GM19455 (cell line): Measurements from ENCODE around the gene CRIM1.
"Not testable (repeated sequence)": the region's sequence is repeated elsewhere in the genome, so short reads cannot be mapped to it uniquely, and the experiment has no call there.

Experiments used
- ATAC-seq: cut with Tn5 transposase; IDR thresholded peaks from one replicate; pipeline ENCODE4 v1.9.1; 2021; ENCODE audit not compliant: unreplicated experiment

The CRIM1 gene, protein sequence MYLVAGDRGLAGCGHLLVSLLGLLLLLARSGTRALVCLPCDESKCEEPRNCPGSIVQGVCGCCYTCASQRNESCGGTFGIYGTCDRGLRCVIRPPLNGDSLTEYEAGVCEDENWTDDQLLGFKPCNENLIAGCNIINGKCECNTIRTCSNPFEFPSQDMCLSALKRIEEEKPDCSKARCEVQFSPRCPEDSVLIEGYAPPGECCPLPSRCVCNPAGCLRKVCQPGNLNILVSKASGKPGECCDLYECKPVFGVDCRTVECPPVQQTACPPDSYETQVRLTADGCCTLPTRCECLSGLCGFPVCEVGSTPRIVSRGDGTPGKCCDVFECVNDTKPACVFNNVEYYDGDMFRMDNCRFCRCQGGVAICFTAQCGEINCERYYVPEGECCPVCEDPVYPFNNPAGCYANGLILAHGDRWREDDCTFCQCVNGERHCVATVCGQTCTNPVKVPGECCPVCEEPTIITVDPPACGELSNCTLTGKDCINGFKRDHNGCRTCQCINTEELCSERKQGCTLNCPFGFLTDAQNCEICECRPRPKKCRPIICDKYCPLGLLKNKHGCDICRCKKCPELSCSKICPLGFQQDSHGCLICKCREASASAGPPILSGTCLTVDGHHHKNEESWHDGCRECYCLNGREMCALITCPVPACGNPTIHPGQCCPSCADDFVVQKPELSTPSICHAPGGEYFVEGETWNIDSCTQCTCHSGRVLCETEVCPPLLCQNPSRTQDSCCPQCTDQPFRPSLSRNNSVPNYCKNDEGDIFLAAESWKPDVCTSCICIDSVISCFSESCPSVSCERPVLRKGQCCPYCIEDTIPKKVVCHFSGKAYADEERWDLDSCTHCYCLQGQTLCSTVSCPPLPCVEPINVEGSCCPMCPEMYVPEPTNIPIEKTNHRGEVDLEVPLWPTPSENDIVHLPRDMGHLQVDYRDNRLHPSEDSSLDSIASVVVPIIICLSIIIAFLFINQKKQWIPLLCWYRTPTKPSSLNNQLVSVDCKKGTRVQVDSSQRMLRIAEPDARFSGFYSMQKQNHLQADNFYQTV

GRCh38 chr2:36355151-36355889 lies at the start of gene CRIM1:
CRIM1 (plus strand) TSS chr2:36355778; CDS start chr2:36356293, 515 bp downstream.
- ATAC-seq: peak; percentile 41

DNA sequence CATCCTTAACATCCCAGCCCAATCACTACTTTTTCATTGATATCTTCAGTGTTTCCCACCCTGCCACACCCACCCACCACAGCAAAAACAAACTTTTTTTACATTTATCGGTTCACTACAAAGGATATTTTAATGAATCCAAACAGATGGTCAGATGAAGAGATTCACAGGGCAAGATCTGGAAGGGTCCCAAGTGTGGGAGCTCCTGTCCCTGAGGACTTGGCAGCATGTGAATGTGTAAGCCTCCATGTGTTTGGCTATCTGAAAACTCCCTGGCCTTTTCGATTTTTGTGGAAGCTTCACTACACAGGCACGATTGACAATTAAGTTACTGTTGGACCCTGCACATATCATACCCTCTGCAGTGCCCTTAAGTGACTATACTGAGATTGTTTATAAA lies 48.1 kb upstream of the CRIM1 start:
- no peak for ATAC-seq

GRCh38 chr2:36310444-36310843 lies 45.1 kb upstream of the CRIM1 start:
- ATAC-seq: not testable (repeated sequence)

GRCh38 chr2:36318547-36318946 lies 37.0 kb upstream of the CRIM1 start:
- no peak for ATAC-seq

DNA sequence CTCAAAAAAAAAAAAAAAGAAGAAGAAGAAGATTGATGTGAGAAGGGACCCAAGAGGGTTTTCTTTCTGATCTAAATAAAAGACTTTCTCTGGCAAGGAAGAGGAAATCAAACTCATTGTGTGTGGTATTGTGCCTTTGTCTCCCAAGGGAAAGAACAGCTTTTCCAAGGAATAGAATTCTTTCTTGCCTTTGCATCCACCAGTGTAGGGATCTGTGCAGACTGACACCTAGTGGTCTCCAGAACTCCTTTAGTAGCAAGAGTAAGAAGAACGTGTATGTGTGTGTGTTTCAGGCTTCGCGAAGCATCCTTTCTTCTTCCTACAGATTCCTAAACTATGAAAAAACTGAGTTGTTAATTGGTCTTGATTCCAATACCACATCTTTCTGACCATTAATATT lies 33.5 kb upstream of the CRIM1 start:
- no peak for ATAC-seq

- ATAC-seq: no peak
Measured at GRCh38 chr2:36326286-36326685, 29.3 kb upstream of the CRIM1 start.

GRCh38 chr2:36329251-36329650 lies 26.3 kb upstream of the CRIM1 start:
- no peak for ATAC-seq

- no peak for ATAC-seq
Measured at GRCh38 chr2:36329746-36330472, 25.7 kb upstream of the CRIM1 start.

DNA sequence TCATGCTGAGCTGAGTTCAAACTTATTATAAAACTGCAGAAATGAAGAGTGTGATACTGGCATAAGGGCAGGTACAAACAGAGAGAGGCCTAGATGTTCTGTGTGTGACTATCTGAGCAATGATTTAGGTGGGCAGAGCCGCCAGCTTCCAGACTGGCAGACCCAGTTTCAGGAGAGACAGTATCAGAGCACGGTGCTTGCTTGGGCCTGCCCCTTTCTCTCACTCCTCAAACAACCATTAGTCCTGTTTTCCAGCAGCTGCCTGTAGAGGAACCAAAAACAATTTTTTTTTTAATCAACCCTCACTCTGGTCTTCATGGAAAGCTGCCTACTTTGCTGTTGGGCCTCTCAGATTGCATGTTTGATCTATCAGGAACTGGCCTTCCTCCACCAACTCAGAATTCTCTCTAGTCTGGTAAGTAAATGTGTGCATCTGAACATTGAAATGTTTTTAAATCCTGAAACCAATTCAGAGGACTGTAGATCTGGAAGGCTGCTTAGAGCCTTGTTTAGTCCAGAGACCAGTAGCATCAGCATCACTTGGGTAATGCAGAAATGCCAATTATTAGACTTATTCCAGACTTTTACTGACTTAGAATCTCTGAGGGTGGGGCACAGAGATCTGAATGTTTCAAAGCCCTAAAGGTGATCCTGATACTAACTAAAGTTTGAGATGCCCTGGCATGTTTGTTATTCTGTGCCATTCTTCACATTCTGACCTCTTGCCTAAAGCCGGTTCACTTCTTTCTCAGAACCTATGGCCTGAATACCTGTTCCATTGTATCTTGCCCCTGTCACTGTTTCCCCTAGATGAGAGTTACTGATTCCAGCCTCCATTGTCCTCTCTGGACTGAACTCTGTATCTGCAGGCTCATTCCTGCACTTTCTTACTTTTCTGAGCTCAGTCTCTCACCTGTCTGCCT lies 24.8 kb upstream of the CRIM1 start:
- no peak for ATAC-seq

- no peak for ATAC-seq
Measured at GRCh38 chr2:36333350-36334012, 22.1 kb upstream of the CRIM1 start.

DNA sequence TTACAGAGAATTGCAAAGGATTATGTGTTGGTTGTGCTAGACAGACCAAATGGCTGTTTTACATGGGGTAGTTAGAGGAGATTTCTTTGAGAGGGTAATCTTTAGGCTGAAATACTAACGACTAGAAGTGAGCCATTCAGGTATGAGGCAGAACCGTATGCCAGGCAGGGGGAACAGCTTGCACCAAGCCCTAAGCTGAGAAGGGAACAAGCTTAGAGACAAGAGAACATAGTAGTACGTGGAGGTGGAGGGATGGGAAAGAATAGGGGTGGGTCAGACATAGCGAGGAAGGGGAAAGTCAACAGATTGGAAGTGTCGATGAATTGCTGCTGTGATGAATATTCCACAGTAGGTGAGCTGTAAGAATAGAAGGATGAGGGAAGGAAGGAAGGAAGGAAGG lies 20.0 kb upstream of the CRIM1 start:
- no peak for ATAC-seq

DNA sequence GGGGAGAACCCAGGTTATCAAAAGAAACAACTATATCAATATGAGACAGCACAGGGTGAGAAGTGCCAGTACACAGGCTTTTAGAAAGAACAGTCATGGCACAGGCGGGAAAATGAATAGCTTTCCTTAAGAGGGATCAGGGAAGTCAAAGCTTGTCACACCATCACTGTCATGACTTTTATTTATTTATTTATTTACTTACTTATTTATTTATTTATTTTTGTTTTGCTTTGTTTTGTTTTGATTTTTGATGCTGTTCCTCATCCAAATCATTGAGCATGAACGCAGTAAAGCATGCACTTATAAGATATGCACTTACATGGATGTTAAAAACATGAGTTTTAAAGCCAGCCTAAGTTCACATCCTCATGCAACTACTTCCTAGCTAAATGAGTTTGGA lies 19.3 kb upstream of the CRIM1 start:
- no peak for ATAC-seq

DNA sequence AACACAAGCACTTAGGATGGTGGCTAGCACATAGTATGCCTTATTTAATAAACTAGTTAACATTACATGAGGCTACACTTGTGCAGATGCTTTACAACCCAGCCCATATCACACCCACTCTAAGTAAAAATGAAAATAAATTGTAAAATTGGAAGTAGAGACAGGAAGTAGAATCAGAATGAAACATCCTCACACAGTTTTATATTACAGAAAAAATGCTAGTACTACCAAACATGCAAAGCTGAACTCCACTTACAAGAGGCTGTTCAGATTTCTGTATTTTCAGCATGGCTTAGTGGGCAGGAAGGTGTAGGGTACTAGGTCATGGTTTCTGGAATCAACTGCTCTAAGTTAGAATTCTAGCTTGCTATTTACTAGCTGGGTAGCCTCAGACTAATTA lies 18.2 kb upstream of the CRIM1 start:
- ATAC-seq: no peak

DNA sequence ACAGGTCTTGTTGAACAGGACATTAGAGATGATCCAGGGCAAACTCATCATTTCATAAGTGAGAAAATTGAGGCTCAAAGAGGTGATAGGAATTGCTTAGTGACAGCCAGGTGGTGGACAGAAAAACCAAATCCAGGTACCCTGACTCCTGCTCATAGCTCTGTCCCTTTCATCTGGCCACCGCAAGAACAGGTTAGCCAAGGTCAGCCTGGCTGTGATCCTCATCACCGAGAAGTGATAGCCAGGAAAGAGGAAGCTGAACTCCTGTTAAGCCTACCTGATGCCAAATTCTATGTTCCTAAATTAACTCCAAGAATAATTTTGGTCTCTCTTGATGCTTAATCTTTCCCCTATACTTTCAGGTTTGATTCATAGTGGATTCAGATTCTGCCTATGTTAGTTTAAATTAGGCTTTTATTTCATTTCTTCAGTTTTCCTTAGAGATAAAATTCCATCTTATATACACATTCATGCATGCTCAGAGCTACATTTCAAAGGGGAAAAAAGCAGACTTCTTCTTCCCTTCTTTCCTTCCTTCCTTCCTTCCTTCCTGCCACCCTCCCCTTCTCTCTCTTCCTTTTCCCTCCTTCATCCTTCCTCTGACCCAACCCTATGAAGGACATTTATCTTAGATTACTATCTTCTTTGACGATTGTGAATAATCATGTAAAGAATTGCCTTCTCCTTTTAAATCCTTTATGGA lies 17.3 kb upstream of the CRIM1 start:
- no peak for ATAC-seq

GRCh38 chr2:36338827-36339145 lies 16.8 kb upstream of the CRIM1 start:
- ATAC-seq: no peak

- no peak for ATAC-seq
Measured at GRCh38 chr2:36339607-36340218, 15.9 kb upstream of the CRIM1 start.

GRCh38 chr2:36343606-36344005 lies 12.0 kb upstream of the CRIM1 start:
- ATAC-seq: no peak

DNA sequence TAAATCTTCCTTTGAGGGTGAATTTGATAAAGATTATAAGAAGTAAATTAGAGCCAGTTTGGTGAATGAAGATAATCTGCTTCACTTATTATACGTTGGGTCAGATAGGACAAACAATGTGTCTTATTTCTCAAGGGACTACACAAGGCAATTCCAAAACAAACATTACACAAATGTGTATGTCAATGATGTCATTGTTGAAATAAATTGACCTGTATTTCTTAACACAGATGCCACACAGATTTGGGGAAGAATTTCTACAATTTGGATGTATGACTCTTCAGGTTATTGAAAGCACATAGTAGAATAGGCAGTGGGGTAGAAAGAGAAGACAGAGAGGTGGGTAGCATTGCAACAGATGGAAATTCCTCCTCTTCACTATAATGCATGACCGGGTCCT lies 6.9 kb upstream of the CRIM1 start:
- ATAC-seq: no peak
